Body of pancreas (tissue), 4 donors: Measurements from ENCODE around the gene TEKT3.

ENCODE experiments used
- CTCF ChIP-seq, 7 experiments: fragments of 450-650 bp in 4 of 7; fragments of 200-600 bp in 3 of 7; sonication (generic) in 3 of 7; IDR thresholded peaks; one replicate each; pipeline ENCODE4 v1.5.1; 2016 to 2019; ENCODE audit warnings: antibody characterized with exemption in 7 of 7
- POLR2A ChIP-seq, 3 donors: fragments of 450-650 bp; IDR thresholded peaks; one replicate each; pipeline ENCODE4 v1.6.1; 2016; ENCODE audit warnings: antibody characterized with exemption in 3 of 3, mild to moderate bottlenecking in 2 of 3

GRCh38 chr17:15263680-15264079 lies 77.7 kb downstream of the TEKT3 start:
- TF ChIP-seq CTCF (IDR thresholded peaks at IDR 0.05) (no peak), POLR2A (IDR thresholded peaks at IDR 0.05) (no peak)
